Stomach (tissue), 4 donors: ENCODE data around the gene TADA2B.

ENCODE experiments used
- CTCF ChIP-seq, 7 experiments: fragments of 450-650 bp in 4 of 7; fragments of 200-600 bp in 3 of 7; sonication (generic) in 3 of 7; IDR thresholded peaks; one replicate each; pipeline ENCODE4 v1.5.1; 2016 to 2019; ENCODE audit warnings: antibody characterized with exemption in 7 of 7, control low read depth in 2 of 7, mild to moderate bottlenecking in 1 of 7
- EP300 ChIP-seq: sonication (generic); formaldehyde crosslinking; IDR thresholded peaks from one replicate; pipeline ENCODE4 v1.6.1; 2017; ENCODE audit warnings: antibody characterized with exemption

- TF ChIP-seq EP300 (no peak), CTCF (IDR thresholded peaks at IDR 0.05) (no peak)
These were observed 26.7 kb upstream of the TADA2B start for GRCh38 chr4:7016512-7016911.
